Epithelial cell of proximal tubule (primary cell): ENCODE data around the gene ARHGAP26. TPM values are rescaled to one million over a fixed set of nuclear protein-coding genes. Genes with fewer than 3 reads are reported as not detected.

Experiments used
- DNase-seq: peaks from one replicate; pipeline ENCODE4 v3.0.0-alpha.2; 2011; ENCODE audit warnings: low read depth
- H3K4me3 ChIP-seq: 2 replicates; pipeline ENCODE4 v1.5.1; 2011; ENCODE audit warnings: low read depth, mild to moderate bottlenecking, low read length
- total RNA-seq: library from RNA; depleted of rRNA; stranded (reverse); fragments of >200 nt; gene quantifications from 2 replicates; pipeline ENCODE4 v1.2.3, GENCODE V29; 2015
- TF ChIP-seq, protein P1 (sequence below): conservative IDR thresholded peaks from 2 replicates; pipeline ENCODE4 v1.5.1; 2012; ENCODE audit warnings: low read depth, mild to moderate bottlenecking, low read length

The ARHGAP26 gene
- total RNA-seq, 1 donor from 2014 or later, result 7.0 TPM

DNA sequence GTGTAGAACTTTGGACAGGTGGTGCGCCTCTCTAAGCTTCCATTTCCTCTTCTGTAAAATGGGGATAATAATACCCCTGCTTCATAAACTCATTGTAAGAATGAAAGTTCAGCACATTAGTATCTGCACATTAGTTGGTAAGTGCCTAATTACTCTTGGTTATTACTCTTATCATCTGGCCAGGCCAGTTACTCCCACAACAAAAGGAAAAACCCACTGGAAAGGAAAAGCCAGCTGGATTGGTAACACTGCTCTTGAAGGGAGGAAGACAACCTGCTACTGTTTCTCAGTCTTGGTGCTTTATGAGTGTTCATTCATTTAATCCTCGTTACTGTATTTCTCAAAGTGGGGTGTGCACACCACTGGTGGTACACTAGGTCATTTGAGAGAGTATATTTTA lies 251.4 kb downstream of the ARHGAP26 start:
- TF ChIP-seq, protein P1, sequence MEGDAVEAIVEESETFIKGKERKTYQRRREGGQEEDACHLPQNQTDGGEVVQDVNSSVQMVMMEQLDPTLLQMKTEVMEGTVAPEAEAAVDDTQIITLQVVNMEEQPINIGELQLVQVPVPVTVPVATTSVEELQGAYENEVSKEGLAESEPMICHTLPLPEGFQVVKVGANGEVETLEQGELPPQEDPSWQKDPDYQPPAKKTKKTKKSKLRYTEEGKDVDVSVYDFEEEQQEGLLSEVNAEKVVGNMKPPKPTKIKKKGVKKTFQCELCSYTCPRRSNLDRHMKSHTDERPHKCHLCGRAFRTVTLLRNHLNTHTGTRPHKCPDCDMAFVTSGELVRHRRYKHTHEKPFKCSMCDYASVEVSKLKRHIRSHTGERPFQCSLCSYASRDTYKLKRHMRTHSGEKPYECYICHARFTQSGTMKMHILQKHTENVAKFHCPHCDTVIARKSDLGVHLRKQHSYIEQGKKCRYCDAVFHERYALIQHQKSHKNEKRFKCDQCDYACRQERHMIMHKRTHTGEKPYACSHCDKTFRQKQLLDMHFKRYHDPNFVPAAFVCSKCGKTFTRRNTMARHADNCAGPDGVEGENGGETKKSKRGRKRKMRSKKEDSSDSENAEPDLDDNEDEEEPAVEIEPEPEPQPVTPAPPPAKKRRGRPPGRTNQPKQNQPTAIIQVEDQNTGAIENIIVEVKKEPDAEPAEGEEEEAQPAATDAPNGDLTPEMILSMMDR, result no peak
- H3K4me3 ChIP-seq, result no peak overlapping the region
- no peak for DNase-seq

DNA sequence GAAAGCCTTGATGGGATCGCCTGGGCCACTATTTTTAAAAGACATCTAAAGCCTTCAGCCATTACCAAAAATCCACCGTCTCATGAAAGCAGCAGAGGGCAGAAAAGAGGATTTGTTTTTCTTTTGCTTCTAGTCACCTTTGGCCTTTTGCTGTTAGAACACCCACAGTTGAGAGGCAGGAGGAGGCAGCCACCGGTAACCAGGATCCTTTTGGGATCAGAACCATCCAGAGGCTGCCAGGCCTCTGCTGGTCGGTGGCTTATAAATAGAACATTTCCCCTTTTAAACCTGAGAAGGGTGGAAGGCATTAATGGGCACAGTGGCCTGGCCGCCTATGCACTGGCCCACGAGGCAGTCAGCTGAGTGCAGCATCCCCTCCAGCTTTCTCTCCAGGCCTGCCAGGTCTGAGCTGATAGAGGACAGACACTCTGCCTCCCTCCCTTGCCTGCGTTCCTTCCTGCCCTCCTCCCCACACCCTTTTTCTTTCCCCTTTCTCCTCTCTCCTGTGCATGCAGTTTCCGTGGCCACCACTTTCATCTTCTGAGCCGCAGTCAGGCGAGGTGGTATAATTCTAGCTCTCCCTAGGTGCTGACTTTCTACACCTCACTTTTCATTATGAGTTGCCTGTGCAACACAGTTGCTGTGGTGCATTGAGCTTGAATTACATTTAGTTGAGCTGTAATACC lies 253.4 kb downstream of the ARHGAP26 start:
- no peak overlapping the region for H3K4me3 ChIP-seq
- TF ChIP-seq, protein P1, result no peak
- DNase-seq, result no peak

DNA sequence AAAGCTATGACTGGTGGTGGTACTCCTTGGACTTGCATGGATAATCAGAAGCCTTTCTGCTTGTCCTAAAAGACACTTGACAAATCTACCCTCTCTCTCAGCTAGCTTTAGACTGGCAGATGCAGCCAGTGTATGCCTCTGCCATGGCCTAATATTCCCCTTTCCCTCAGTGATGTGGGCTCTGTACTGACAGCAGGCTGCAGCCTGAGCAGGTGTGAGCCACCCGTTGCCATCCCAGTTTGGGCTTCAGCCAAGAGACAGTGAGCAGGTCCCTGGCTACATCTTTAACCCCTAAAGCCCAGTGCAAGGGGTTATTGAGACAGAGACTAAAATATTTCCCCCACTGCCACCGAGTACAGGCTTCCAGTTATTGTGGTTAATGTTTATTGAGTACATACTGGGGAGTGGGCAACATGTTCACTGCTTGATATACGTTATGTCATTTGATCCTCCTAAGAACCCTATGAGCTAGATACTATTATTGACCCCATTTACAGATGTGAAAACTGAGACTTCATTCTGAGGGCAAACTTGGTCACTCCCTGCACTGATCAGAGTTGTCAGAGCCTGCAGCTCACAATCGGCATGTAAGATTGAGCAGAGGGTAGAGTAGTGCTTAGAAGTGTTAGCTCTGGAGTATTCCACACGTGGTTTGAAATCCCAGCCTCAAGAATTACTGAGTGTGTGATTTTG lies 254.2 kb downstream of the ARHGAP26 start:
- no peak for DNase-seq
- H3K4me3 ChIP-seq, result no peak overlapping the region
- TF ChIP-seq, protein P1, result no peak

DNA sequence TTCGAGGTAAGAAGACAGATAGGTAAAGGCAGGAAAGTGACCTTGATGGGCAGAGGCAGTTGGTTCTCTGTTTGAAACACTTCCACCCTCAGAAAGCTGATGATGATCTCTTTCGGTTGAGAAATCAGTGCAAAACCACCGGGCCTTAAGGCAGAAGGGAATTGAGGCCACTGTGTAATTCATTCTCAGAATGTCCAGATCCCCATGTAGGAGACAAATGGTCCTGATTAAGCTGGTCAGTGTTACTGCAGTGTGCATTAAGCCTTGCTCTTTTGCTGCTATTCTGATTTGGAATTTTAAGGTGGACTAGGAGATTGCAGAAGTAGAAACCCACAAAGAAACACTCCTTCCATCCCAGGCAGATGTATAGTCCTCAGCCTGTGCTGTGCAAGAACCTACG lies 255.2 kb downstream of the ARHGAP26 start:
- H3K4me3 ChIP-seq, result no peak overlapping the region
- TF ChIP-seq, protein P1, result no peak
- no peak for DNase-seq

DNA sequence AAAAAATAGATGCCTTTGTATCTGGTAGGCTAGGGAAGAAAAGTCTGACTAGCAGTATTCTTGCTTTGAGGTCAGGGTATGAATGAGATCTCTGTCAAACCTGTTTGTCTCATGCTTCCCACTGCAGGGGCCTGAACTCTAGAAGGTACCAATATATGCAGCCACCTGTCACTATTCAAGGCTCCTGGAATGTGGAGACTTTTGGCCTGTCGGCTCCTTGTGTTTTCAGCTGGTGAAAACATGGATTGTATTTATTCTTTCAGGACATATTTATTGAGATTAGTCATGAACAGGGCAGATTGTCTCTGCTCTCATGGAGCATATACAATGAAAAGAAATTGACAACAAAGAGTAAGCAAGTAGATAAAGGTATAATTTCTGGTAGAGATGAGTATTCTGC lies 255.8 kb downstream of the ARHGAP26 start:
- no peak overlapping the region for H3K4me3 ChIP-seq
- no peak for DNase-seq
- TF ChIP-seq, protein P1, result no peak

DNA sequence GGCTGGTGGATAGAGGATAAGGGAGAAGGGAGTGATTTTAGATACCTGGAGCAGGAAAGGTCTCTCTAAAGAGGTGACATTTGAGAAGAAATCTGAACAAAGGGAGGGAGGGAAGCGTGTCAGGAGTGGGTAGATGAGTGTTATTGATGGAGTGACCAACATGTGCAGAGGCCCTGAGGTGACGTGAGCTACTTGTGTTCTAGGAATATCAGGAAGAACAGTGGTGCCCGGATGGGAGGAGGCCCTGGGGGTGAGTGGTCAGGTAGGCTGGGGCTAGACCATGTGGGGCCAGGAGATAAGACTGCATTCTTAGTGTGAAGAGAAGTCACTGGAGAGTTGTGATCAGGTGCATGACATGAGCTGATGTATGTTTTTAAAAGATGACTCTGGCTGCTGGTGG lies 256.2 kb downstream of the ARHGAP26 start:
- TF ChIP-seq, protein P1, result no peak
- H3K4me3 ChIP-seq, result no peak overlapping the region
- no peak for DNase-seq

DNA sequence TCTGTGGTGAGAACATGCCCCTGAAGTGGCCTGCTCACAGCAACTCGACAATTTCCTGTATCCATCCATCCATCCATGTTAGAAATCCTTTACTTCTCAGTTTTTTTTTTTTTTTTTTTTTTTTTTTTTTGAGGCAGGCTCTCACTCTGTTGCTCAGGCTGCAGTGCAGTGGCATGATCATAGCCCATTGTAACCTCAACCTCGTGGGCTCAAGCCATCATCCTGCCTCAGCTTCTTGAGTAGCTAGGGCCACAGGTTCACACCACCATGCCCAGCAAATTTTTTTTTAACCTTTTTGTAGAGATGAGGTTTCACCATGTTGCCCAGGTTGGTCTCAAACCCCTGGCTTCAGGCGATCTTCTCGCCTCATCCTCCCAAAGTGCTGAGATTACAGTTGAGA lies 259.1 kb downstream of the ARHGAP26 start:
- TF ChIP-seq, protein P1, result no peak
- H3K4me3 ChIP-seq, result no peak overlapping the region
- DNase-seq, result no peak
